Mammary epithelial cell (primary cell): ENCODE measurements around the gene TRIM29.

Experiments
- CTCF ChIP-seq, 2 donors: IDR thresholded peaks in 1 of 2; conservative IDR thresholded peaks in 1 of 2; 2 replicates each; pipeline ENCODE4 v1.5.1; 2011 to 2012; ENCODE audit warnings: inconsistent platforms in 2 of 2, low read length in 2 of 2, mild to moderate bottlenecking in 2 of 2, control low read depth in 1 of 2, low read depth in 1 of 2; ENCODE audit not compliant: insufficient read depth in 1 of 2; ENCODE audit errors: extremely low read depth in 1 of 2
- EZH2 ChIP-seq: IDR thresholded peaks from 2 replicates; pipeline ENCODE4 v1.6.1; 2012; ENCODE audit warnings: low read length, inconsistent platforms, borderline replicate concordance

DNA sequence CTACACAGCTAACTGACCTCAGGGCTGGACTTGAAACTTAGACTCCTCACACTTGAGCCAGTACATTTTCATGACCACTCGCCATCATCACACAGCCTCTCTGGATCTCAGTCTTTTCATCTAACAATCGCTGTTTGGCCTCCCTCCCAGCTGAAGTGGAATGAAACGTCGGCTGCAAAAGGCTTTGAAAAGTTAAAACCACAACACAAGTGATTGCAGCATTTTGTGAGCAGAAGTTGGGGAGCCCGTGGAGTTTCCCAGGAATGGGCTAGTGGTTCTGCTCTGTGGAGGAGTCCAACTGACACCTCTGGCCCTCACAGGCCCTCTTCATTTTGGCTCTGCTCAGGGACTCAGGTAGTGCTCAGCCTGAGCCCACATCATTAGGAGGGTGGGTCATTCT, 35.9 kb upstream of the TRIM29 start:
- TF ChIP-seq CTCF (conservative IDR thresholded peaks at IDR 0.05 in 1 of 2, IDR thresholded peaks at IDR 0.05 in 1 of 2; ENCODE audit: extremely low read depth in 1 of 2, insufficient read depth in 1 of 2, low read depth in 1 of 2, low read length in 2 of 2) = no peak
- TF ChIP-seq EZH2 = no peak
